ENCODE data around the gene MST1R.
"Not testable (repeated sequence)": the region's sequence is repeated elsewhere in the genome, so short reads cannot be mapped to it uniquely, and the experiment has no call there.

Gene MST1R

DNA sequence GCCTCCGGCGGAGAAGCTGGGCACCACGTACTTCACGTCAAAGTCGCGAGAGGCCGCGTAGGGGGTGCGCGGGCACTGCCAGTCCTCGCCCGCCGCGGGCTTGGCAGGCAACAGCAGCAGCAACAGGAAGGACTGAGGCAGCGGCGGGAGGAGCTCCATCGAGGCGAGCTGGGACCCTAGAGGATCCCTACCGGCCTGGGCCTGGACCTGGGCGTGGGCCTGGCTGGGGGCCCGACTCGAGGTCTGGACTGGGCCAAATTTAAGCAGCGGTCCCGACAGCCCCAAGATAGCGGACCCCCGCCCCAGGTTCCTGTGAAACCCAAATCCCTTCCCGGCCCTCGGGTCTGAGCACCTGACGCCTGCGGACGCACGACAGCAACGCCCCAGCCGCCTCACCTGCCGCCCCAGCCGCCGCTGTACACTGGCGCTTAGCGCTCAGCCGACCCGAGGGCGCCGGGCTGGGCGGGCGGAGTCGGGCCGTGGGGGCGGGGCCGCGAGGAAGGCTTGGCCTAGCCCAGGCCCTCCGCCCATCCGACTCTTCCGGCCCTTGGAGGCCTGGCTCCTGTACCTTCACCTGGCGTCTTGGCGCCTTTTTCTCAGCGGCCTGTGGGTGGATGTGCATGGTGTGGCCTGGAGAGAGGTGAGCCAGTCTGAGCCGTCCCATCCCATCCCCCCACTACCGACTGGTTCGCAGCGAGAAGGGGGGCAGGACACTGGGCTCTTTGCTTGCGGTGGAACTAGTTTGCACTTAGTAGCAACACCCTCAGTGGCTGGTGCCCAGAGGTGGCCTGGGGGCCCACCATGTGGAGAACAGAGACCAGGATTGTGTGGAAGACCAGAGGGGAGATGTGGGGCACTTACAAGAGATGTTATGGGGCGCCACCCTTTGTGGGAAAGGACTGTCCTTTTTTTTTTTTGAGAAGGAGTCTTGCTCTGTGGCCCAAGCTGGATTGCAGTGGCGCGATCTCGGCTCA, at the start of gene MST1R:
TSS of gene MST1R (minus strand) at position 423 of the 974 bp plus-strand sequence. CDS start at position 159, 264 bp downstream.
- DNase-seq, result peak; percentile 69 to 83

GRCh38 chr3:49952924-49953323, 49.3 kb upstream of the MST1R start:
- no peak for DNase-seq

DNA sequence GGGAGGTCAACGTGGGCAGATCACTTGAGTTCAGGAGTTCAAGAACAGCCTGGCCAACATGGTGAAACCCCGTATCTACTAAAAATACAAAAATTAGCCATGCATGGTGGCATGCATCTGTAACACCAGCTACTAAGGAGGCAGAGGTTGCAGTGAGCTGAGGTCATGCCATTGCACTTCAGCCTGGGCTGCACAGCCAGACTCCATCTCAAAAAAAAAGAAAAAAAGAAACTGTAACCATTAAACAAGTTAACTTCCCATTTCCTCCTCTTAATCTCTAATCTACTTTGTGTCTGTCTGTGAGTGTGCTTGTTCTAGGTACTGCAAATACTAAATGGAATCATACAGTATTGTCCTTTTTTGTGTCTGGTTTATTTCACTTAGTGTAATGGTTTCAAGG, 39.0 kb upstream of the MST1R start:
- no peak for DNase-seq

DNA sequence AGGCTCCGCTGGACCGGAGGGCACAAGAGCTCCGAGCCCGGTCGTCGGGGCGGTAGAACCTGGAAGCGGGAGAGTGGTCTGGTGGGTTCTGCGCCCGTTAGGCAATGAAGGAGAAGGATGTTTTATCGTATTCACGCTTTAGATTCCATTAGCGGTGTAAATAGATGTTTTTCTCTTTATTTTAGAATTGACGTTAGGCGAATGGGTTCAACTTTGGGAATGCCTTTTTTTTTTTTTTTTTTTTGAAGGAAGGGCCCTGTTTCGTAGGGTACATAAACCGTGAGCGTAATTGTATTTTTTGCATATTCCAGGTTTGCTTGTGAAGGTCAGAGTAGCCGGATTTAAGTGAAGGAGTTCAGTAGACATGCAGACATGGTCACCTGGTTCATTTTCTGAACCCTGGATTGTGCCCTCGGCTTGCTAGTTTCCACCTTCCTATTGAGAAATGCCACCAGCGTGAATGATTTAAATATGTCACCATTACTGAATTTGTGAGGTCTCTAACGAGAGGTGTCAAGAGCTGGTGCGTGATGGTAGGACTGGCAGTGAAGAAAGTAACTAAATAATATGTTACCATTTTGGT, 37.1 kb upstream of the MST1R start:
- DNase-seq, result no peak

DNA sequence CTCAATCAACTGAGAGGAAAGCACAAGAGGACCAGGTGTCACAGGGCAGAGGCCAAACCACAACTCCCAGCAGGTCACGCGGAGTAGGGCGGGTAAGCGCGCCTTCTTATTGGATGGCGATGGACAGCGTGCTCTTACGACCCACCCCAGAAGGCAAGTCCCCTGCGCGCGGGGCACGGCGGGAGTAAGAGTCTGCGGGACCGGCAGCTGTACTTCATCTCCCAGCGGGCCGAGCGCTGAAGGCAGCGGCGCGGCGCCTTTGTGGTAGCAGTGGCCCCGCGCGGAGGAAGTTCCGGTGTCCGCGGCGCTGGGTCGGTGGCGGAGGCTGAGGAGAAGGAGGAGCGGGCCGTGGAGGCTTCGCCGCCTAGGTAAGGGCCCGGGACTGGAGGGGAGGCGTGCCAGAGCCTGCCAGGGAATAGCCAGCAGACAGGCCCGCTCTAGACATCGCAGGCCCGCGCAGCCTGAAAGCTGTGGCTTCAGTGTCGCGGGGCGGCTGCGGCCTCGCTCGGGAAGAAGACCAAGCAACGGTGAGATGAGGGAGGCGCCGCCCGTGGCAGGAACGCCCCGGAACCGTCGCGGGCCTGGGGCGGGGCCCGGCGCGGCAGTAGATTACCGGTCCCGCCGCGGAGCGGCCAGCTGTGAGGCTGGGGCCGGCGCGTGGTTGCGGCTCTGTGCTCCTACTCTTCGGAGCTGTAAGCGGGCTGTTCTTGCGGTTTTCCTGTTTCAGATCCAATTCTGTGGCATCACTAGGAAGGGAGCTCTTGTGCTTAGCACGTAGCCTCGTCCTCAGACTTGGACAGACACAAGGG, 36.4 kb upstream of the MST1R start, which contains the start of gene RBM6:
TSS of gene RBM6 (plus strand) at position 293 of the 809 bp plus-strand sequence. CDS start 22,492 bp downstream, outside the sequence.
- peak; percentile 91 to 94 for DNase-seq

DNA sequence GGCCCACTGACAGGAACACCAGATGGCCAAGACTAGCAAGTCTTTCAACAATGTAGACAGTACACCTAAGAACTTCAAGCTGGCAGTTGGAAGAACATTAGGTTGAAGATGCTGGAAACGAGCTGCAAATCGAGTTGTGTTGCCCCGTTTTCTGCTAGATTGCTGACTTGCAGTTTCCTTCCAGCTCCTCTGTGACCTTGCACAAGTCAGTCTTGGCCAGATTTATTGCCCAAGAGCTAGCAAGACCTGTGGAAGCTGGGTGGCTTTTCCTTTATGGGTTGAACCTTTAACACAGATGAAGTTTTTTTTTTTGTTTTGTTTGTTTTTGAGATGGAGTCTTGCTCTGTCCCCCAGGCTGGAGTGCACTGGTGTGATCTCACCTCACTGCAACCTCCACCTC, 33.4 kb upstream of the MST1R start:
- DNase-seq, result no peak

DNA sequence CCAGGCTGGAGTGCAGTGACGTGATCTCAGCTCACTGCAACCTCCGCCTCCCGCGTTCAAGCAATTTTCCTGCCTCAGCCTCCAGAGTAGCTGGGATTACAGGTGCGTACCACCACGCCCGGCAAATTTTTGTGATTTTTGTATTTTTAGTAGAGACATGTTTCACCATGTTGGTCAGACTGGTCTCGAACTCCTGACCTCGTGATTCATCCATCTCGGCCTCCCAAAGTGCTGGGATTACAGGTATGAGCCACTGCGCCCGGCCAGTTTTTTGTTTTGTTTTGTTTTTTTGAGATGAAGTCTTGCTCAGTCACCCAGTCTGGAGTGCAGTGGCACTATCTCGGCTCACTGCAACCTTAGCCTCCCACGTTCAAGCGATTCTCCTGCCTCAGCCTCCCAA, 28.6 kb upstream of the MST1R start:
- not testable (repeated sequence) for DNase-seq

DNA sequence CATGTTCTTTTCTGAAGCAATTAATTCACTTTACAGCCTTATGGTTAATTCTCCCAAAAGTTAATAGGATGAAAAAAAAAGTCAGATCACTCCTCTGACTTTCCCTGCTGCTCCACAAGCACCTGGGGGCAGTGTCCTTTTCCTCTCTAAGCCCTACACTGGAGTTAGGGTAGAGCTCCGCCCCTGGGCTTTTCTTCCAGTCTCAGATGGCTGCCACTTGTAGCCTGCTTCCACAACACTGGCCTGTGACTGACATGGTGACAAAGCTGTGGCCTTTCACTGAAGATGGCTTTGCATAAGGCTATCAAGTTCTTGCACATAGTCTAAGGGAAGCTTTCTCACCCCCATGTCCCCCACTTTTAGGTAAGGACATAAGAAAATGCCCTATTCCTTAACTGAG, 27.2 kb upstream of the MST1R start:
- DNase-seq, result no peak

GRCh38 chr3:49930168-49930690, 26.6 kb upstream of the MST1R start:
- DNase-seq, result no peak

GRCh38 chr3:49929291-49930167, 25.9 kb upstream of the MST1R start, which contains the start of gene MON1A:
Gene MON1A (minus strand): TSS chr3:49929811. CDS start chr3:49913346, 16,465 bp downstream.
- DNase-seq, result peak; percentile 78 to 88

- DNase-seq, result no peak
Observed at GRCh38 chr3:49928481-49929017, 24.9 kb upstream of the MST1R start.

DNA sequence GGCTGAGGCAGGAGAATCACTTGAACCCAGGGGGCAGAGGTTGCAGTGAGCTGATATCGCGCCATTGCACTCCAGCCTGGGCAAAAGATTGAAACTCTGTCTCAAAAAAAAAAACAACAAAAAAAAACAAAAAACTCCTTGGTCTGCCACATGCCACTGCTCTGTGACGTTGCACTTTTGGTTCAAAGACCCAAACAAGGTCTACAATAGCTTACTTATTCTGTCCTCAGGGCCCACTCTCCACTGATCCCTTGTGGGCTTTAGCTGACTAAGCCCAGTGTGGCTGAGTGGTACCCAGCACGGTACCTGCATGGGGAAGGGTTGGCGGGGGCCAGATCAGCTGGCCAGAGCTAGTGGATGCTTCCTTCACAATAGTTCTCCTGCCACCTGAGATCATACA, 24.1 kb upstream of the MST1R start:
- DNase-seq, result no peak

- DNase-seq, result no peak
Observed at GRCh38 chr3:49926117-49926728, 22.6 kb upstream of the MST1R start.

DNA sequence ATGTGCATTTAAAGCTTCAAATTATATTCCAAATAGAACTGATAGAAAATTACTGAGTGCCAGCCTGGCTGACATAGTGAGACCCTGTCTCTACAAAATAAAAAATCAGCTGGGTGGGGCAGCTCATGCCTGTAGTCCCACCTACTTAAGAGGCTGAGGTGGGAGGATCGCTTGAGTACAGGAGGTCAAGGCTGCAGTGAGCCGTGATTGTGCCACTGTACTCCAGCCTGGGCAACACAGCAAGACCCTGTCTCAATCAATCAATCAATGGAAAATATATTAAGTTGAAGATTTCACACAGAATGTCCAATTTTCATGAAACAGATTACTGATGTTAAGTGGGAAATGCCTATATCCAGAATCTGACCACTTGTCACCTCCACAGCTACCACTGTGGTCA, 21.8 kb upstream of the MST1R start:
- DNase-seq, result no peak

- no peak for DNase-seq
Observed at GRCh38 chr3:49924683-49925082, 21.0 kb upstream of the MST1R start.

- DNase-seq, result not testable (repeated sequence)
Observed at GRCh38 chr3:49917806-49918590, 14.3 kb upstream of the MST1R start.

DNA sequence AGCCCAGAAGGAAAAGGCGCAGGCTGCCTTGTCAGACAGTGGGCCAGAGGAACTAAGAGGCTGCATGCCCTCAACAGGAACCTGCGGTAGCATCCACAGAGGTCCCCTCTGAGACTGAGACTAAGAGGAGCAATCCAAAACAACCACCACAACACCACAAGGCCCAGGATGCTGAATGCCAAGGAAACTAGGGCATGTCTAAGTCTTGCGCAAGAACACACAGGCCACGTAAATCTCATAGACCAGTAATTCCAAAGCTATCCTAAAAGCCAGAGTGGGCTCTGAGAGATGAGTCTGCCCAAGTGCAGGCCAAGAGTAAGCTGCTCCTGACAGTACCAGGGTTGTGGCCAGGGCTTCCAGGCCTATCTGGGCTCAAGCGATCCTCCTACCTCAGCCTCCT, 13.0 kb upstream of the MST1R start:
- no peak for DNase-seq

DNA sequence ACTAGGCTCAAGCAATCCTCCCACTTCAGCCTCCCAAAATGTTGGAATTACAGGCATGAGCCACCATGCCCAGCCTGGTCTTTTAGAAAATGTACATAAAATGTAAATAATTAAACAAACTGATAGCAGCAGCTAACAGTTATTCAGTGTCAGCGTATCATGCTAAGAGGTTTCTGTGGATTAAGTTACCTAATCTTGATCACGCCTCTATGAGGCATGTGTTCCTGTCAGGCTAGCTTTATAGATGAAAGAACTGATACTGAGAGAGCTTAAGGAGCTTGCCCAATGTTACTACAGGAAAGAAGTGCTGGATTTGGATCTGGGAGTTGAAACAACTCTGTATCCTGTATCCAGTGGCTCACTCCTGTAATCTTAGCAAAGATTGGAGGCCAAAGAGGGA, 11.2 kb upstream of the MST1R start:
- no peak for DNase-seq

GRCh38 chr3:49912881-49913281, 9.2 kb upstream of the MST1R start:
- DNase-seq, result no peak

GRCh38 chr3:49911611-49912010, 7.9 kb upstream of the MST1R start:
- no peak for DNase-seq
